DND-41 (cell line): ENCODE results near the gene EDN2.
A peak's percentile ranks its signal among the peaks of the same experiment; 100 is the strongest.

Experiments used
- ATAC-seq: fragments of 200-7000 bp; cut with Tn5 transposase; 3 replicates; pipeline ENCODE4 v1.9.1; 2021; ENCODE audit warnings: low read depth; ENCODE audit not compliant: insufficient read depth
- DNase-seq: peaks from one replicate; pipeline ENCODE4 v3.0.0-alpha.2; 2020
- H2AFZ ChIP-seq: 2 replicates; pipeline ENCODE4 v1.6.0; 2012; ENCODE audit warnings: low read depth, low read length
- H3K27ac ChIP-seq: 2 replicates; pipeline ENCODE4 v1.5.1; 2012; ENCODE audit warnings: low read length, inconsistent platforms
- H3K27me3 ChIP-seq: fragments of 200-600 bp; sonication (generic); 2 replicates; pipeline ENCODE4 v1.6.0; 2012; ENCODE audit warnings: low read length, mild to moderate bottlenecking, inconsistent platforms; ENCODE audit not compliant: insufficient read depth, poor library complexity
- H3K36me3 ChIP-seq: 2 replicates; pipeline ENCODE4 v1.5.1; 2012; ENCODE audit warnings: low read length, inconsistent platforms; ENCODE audit not compliant: insufficient read depth
- H3K4me1 ChIP-seq: 2 replicates; pipeline ENCODE4 v1.5.1; 2012; ENCODE audit warnings: mild to moderate bottlenecking, low read length; ENCODE audit not compliant: insufficient read depth
- H3K4me2 ChIP-seq: 2 replicates; pipeline ENCODE4 v1.6.0; 2012; ENCODE audit warnings: mild to moderate bottlenecking, moderate library complexity, low read length, inconsistent platforms; ENCODE audit not compliant: insufficient read depth
- H3K4me3 ChIP-seq, 2 experiments: fragments of 200-600 bp in 1 of 2; shearing (Covaris generic) in 1 of 2; 2 replicates each; pipeline ENCODE4 v1.5.1; 2012 to 2016; ENCODE audit warnings: inconsistent platforms in 2 of 2, low read length in 2 of 2, mild to moderate bottlenecking in 2 of 2, low read depth in 1 of 2, moderate library complexity in 1 of 2
- H3K79me2 ChIP-seq: 2 replicates; pipeline ENCODE4 v1.6.0; 2012; ENCODE audit warnings: low read length, inconsistent platforms; ENCODE audit not compliant: insufficient read depth
- H3K9ac ChIP-seq: 2 replicates; pipeline ENCODE4 v1.6.0; 2012; ENCODE audit warnings: low read depth, mild to moderate bottlenecking, inconsistent platforms, low read length, moderate library complexity
- H3K9me3 ChIP-seq: 2 replicates; pipeline ENCODE4 v1.5.1; 2012; ENCODE audit warnings: low read length, moderate library complexity, mild to moderate bottlenecking, inconsistent platforms; ENCODE audit not compliant: insufficient read depth, severe bottlenecking
- H4K20me1 ChIP-seq: 2 replicates; pipeline ENCODE4 v1.6.0; 2012; ENCODE audit warnings: low read length; ENCODE audit not compliant: insufficient read depth
- CTCF ChIP-seq: IDR thresholded peaks from 2 replicates; pipeline ENCODE4 v1.5.1; 2012; ENCODE audit warnings: borderline replicate concordance, low read length, moderate library complexity, mild to moderate bottlenecking; ENCODE audit not compliant: poor library complexity, severe bottlenecking; ENCODE audit errors: extremely low read depth
- EZH2 ChIP-seq: IDR thresholded peaks from 3 replicates; pipeline ENCODE4 v1.6.1; 2012; ENCODE audit warnings: borderline replicate concordance, low read depth, mild to moderate bottlenecking, moderate library complexity, low read length, inconsistent platforms; ENCODE audit not compliant: severe bottlenecking

Gene EDN2

DNA sequence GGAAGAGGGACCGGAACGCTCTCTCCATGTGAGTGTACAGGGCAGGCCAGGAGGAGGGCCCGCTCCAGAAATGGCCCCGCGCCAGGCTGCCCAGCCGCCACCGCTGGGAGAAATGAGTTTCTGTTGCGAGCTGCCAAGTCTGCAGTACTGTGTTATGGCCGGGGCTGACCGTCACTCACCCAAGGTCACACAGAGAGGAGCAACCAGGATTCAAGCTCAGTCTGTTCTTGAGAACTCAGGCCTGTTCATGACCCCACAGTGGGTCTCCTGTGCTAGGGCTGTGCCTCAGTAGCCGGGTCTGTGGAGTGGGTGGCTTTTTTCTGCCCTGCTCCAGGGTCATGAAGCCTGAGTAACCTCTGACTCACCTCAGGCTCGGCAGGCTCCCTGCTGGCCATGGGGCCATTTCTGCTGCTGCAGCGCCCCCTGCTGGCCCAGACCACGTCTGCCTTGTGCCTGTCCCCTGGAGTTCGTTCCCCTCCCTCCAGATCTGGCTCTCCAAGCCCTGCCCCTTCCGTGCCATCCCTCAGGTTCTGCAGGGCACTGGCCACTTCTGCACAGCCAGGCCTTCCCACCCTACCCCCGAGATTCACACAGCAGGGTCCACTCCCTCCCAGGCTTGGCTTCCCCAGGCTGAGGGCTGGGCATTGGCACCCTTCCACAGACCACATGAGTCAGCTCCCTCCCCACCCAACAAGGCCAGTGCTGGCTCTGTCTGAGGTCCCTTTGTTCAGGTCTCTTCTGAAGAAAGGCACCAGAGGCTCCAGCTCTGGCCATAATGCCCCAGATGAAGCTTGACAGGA lies 51.8 kb downstream of the EDN2 start:
- Histone ChIP-seq H3K27ac (no peak overlapping the region), H3K4me1 (no peaks in the 10 kb centered on the region), H3K4me3 (no peak overlapping the region), H4K20me1 (peaks cover 9% of the 10 kb centered on the region), H3K79me2 (no peaks in the 10 kb centered on the region), H3K9me3 (no peaks in the 10 kb centered on the region), H3K4me2 (no peak overlapping the region), H3K27me3 (peaks cover 37% of the 10 kb centered on the region), H3K9ac (no peak overlapping the region), H2AFZ (no peak overlapping the region), H3K36me3 (no peaks in the 10 kb centered on the region)
- DNase-seq (peak; percentile 70), ATAC-seq (peak; percentile 94)
- no peak for TF ChIP-seq EZH2
- peak; percentile 90 for TF ChIP-seq CTCF

DNA sequence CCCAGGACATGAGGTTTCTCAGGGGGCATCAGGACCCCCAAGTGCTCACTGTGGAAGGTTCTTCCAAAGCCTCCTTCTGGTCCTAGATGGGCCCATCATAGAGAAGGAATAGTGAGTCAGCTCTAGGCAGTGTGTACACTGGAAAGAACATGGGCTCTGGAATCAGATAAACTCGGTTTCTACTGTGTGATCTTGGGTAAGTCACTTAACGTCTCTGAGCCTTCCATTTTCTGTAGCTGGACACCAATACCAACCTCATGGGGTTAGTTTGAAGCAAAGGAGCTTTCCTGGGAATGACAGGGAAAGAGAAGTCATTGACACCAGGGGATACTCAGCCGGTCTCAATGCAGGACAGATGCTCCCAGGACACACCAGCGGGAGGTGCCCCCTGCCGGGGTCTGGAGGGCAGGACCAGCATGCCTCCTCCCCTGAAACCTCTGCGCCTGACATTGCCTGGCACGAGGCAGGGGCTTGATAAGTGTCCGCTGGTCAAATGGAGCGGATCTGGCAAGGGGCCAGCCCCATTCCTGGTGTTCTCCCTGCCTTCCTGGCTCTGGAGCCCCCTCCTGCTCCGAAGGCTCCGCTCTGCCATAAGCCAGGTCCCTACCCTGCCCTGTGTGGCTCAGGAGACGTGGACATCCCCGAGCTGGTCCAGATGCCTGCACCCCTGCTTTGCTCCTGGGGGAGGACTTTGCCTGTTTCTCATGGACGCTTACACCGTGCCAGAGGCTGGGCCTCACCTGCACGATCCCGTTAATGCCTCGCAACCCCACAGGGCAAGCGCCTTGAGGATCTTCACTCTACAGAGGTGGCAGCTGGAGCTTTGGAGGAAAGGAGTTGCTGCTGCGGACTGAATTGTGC lies 52.8 kb downstream of the EDN2 start:
- H3K4me3 ChIP-seq = no peak overlapping the region
- no peak for ATAC-seq

DNA sequence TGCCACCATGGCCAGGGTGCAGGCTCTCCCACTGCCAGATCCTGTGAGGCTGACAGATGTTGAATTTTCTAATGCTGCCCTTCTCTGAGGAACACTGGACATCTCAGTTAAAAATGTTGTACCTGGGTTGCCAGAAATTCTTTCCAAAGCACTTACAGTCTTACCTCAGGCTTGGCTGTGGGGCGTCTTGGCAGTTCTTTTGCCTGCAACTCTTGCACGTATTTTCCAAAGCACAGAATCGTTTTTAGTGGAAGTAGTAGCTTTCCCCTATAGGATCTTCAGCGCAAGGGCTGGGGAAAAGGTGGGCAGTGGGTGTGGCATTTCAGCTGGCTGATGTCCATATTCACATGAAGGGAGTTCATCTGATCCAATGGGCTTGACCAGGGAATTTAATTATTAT lies 53.9 kb downstream of the EDN2 start:
- H3K79me2 ChIP-seq = no peaks in the 10 kb centered on the region
- H3K4me2 ChIP-seq = no peak overlapping the region
- H2AFZ ChIP-seq = no peak overlapping the region
- DNase-seq (no peak), ATAC-seq (no peak)
- H3K36me3 ChIP-seq = no peaks in the 10 kb centered on the region
- H3K27me3 ChIP-seq = peaks cover 18% of the 10 kb centered on the region
- no peak overlapping the region for H3K9ac ChIP-seq
- TF ChIP-seq EZH2 = no peak
- no peak for TF ChIP-seq CTCF
- peaks cover 9% of the 10 kb centered on the region for H4K20me1 ChIP-seq
- no peak overlapping the region for H3K27ac ChIP-seq
- H3K9me3 ChIP-seq = no peaks in the 10 kb centered on the region
- H3K4me1 ChIP-seq = no peaks in the 10 kb centered on the region
- H3K4me3 ChIP-seq = no peak overlapping the region

More for the DNA sequence above, 52.8 kb downstream of the EDN2 start:
- H3K4me2 ChIP-seq = no peak overlapping the region
- no peaks in the 10 kb centered on the region for H3K4me1 ChIP-seq
- H3K36me3 ChIP-seq = no peaks in the 10 kb centered on the region
- no peak overlapping the region for H3K27ac ChIP-seq
- no peak for DNase-seq
- H3K27me3 ChIP-seq = peaks cover 29% of the 10 kb centered on the region
- H3K79me2 ChIP-seq = no peaks in the 10 kb centered on the region
- no peak overlapping the region for H2AFZ ChIP-seq
- H3K9me3 ChIP-seq = no peaks in the 10 kb centered on the region
- TF ChIP-seq CTCF (no peak), EZH2 (no peak)
- H3K9ac ChIP-seq = no peak overlapping the region
- peaks cover 9% of the 10 kb centered on the region for H4K20me1 ChIP-seq
